WTC11 (cell line): ENCODE results near the gene OXNAD1. TPM values are rescaled to one million over a fixed set of nuclear protein-coding genes. Genes with fewer than 3 reads are reported as not detected.

ENCODE experiments used
- ATAC-seq: fragments of 200-7000 bp; cut with Tn5 transposase; 2 replicates; pipeline ENCODE4 v1.10.0; 2021; ENCODE audit warnings: mild to moderate bottlenecking, moderate library complexity
- CTCF ChIA-PET: fragments of 300-600 bp; sonication (Branson Sonifier 250); formaldehyde crosslinking; loops from one replicate; lab custom pipeline; 2021; ENCODE audit warnings: antibody characterized with exemption; lab: Charles Lee
- POLR2A ChIA-PET: fragments of 350-600 bp; sonication (Branson Sonifier 250); formaldehyde crosslinking; loops from one replicate; lab custom pipeline; 2021; ENCODE audit warnings: antibody characterized with exemption; lab: Charles Lee
- DNase-seq: peaks from one replicate; pipeline ENCODE4 v3.0.0; 2021; ENCODE audit warnings: low spot score
- H3K27ac Mint-ChIP-seq: 2 replicates; pipeline ENCODE4 v1.8.0; 2021; ENCODE audit warnings: mixed read lengths
- H3K27me3 Mint-ChIP-seq: 2 replicates; pipeline ENCODE4 v1.8.0; 2021; ENCODE audit warnings: low read depth, mild to moderate bottlenecking, moderate library complexity, mixed read lengths
- H3K36me3 Mint-ChIP-seq: 2 replicates; pipeline ENCODE4 v1.8.0; 2021; ENCODE audit warnings: mixed read lengths
- H3K4me1 Mint-ChIP-seq: 2 replicates; pipeline ENCODE4 v1.8.0; 2022; ENCODE audit warnings: mixed read lengths
- H3K4me3 Mint-ChIP-seq: 2 replicates; pipeline ENCODE4 v1.8.0; 2021; ENCODE audit warnings: mild to moderate bottlenecking, moderate library complexity, mixed read lengths
- H3K9me3 Mint-ChIP-seq: 2 replicates; pipeline ENCODE4 v1.8.0; 2021; ENCODE audit warnings: mixed read lengths
- AFF4 ChIP-seq: sonication (generic); formaldehyde crosslinking; IDR thresholded peaks from 2 replicates; pipeline ENCODE4 v1.8.1; 2023; ENCODE audit warnings: mild to moderate bottlenecking, missing genetic modification reagents, borderline replicate concordance
- ATF1 ChIP-seq: sonication (generic); formaldehyde crosslinking; IDR thresholded peaks from 2 replicates; pipeline ENCODE4 v1.8.1; 2023; ENCODE audit warnings: mild to moderate bottlenecking, moderate library complexity, missing genetic modification reagents
- ATF3 ChIP-seq: sonication (generic); formaldehyde crosslinking; conservative IDR thresholded peaks from 2 replicates; pipeline ENCODE4 v1.8.1; 2022; ENCODE audit warnings: mild to moderate bottlenecking, missing genetic modification reagents
- CREB1 ChIP-seq: sonication (generic); formaldehyde crosslinking; IDR thresholded peaks from 2 replicates; pipeline ENCODE4 v1.8.0; 2023; ENCODE audit warnings: mild to moderate bottlenecking, missing genetic modification reagents
- ETV6 ChIP-seq: sonication (generic); formaldehyde crosslinking; IDR thresholded peaks from 2 replicates; pipeline ENCODE4 v1.8.1; 2022; ENCODE audit warnings: mild to moderate bottlenecking, missing genetic modification reagents
- FOXP1 ChIP-seq: sonication (generic); formaldehyde crosslinking; IDR thresholded peaks from 2 replicates; pipeline ENCODE4 v1.8.0; 2022; ENCODE audit warnings: missing genetic modification reagents, mild to moderate bottlenecking, moderate library complexity, borderline replicate concordance
- GABPB1 ChIP-seq: sonication (generic); formaldehyde crosslinking; IDR thresholded peaks from 2 replicates; pipeline ENCODE4 v1.8.1; 2023; ENCODE audit warnings: mild to moderate bottlenecking, missing genetic modification reagents
- GRHL2 ChIP-seq: fragments of 250-450 bp; sonication (Bioruptor Pico); IDR thresholded peaks from 2 replicates; pipeline ENCODE4 v1.8.0; 2022; ENCODE audit warnings: mild to moderate bottlenecking, moderate library complexity; ENCODE audit not compliant: insufficient replicate concordance, severe bottlenecking
- MXD4 ChIP-seq: fragments of 250-450 bp; sonication (Bioruptor Pico); IDR thresholded peaks from 2 replicates; pipeline ENCODE4 v1.8.0; 2021; ENCODE audit warnings: mild to moderate bottlenecking, moderate library complexity, borderline replicate concordance
- PRRX2 ChIP-seq: fragments of 250-450 bp; sonication (Bioruptor Pico); IDR thresholded peaks from 2 replicates; pipeline ENCODE4 v1.8.0; 2021; ENCODE audit warnings: mild to moderate bottlenecking
- RELA ChIP-seq: sonication (generic); formaldehyde crosslinking; IDR thresholded peaks from 2 replicates; pipeline ENCODE4 v1.8.1; 2022; ENCODE audit warnings: missing genetic modification reagents, mild to moderate bottlenecking, borderline replicate concordance
- SOX15 ChIP-seq: fragments of 250-450 bp; sonication (Bioruptor Pico); IDR thresholded peaks from 2 replicates; pipeline ENCODE4 v1.9.0; 2021; ENCODE audit warnings: mild to moderate bottlenecking
- TEAD1 ChIP-seq: sonication (generic); formaldehyde crosslinking; IDR thresholded peaks from 2 replicates; pipeline ENCODE4 v1.8.0; 2022; ENCODE audit warnings: mild to moderate bottlenecking, missing genetic modification reagents
- ZNF121 ChIP-seq: sonication (generic); formaldehyde crosslinking; IDR thresholded peaks from 2 replicates; pipeline ENCODE4 v1.8.0; 2023; ENCODE audit warnings: missing genetic modification reagents
- ZNF232 ChIP-seq: sonication (generic); formaldehyde crosslinking; IDR thresholded peaks from 2 replicates; pipeline ENCODE4 v1.8.0; 2022; ENCODE audit warnings: mild to moderate bottlenecking, missing genetic modification reagents
- ZNF317 ChIP-seq: sonication (generic); formaldehyde crosslinking; IDR thresholded peaks from 2 replicates; pipeline ENCODE4 v1.8.1; 2023; ENCODE audit warnings: low read depth, mild to moderate bottlenecking, moderate library complexity, missing genetic modification reagents, borderline replicate concordance
- ZNF396 ChIP-seq: fragments of 250-450 bp; sonication (Bioruptor Pico); IDR thresholded peaks from 2 replicates; pipeline ENCODE4 v1.8.0; 2021; ENCODE audit warnings: mild to moderate bottlenecking, moderate library complexity, borderline replicate concordance
- ZSCAN18 ChIP-seq: fragments of 250-450 bp; sonication (Bioruptor Pico); IDR thresholded peaks from 2 replicates; pipeline ENCODE4 v2.1.2; 2022; ENCODE audit warnings: mild to moderate bottlenecking, moderate library complexity
- total RNA-seq: library from RNA; stranded (reverse); gene quantifications from 3 replicates; pipeline ENCODE4 v1.2.3, GENCODE V29; 2021
- TF ChIP-seq, protein P1 (sequence below): fragments of 250-450 bp; sonication (Bioruptor Pico); IDR thresholded peaks from 2 replicates; pipeline ENCODE4 v1.9.0; 2021; ENCODE audit warnings: mild to moderate bottlenecking
- TF ChIP-seq, protein P2 (sequence below): sonication (generic); formaldehyde crosslinking; IDR thresholded peaks from 2 replicates; pipeline ENCODE4 v1.8.1; 2023; ENCODE audit warnings: mild to moderate bottlenecking, missing genetic modification reagents
- TF ChIP-seq, protein P3 (sequence below): sonication (generic); formaldehyde crosslinking; IDR thresholded peaks from 2 replicates; pipeline ENCODE4 v1.8.1; 2022; ENCODE audit warnings: mild to moderate bottlenecking, moderate library complexity, missing genetic modification reagents
- TF ChIP-seq, protein P4 (sequence below): sonication (generic); formaldehyde crosslinking; IDR thresholded peaks from 2 replicates; pipeline ENCODE4 v1.8.1; 2023; ENCODE audit warnings: mild to moderate bottlenecking, moderate library complexity, missing genetic modification reagents

The OXNAD1 gene
- total RNA-seq, 1 experiment from 2014 or later, result 21.7 TPM

GRCh38 chr3:16254916-16255315 is 10.1 kb upstream of the OXNAD1 start:
- H3K4me1 Mint-ChIP-seq, result peaks cover 27% of the 10 kb centered on the region
- TF ChIP-seq SOX15 (no peak), ZNF121 (no peak), ZSCAN18 (CRISPR knock-in tag) (no peak), ATF1 (CRISPR knock-in tag) (no peak), GABPB1 (no peak), ZNF396 (no peak), PRRX2 (CRISPR knock-in tag) (no peak)
- TF ChIP-seq, protein P1, sequence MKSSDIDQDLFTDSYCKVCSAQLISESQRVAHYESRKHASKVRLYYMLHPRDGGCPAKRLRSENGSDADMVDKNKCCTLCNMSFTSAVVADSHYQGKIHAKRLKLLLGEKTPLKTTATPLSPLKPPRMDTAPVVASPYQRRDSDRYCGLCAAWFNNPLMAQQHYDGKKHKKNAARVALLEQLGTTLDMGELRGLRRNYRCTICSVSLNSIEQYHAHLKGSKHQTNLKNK, result no peak
- TF ChIP-seq, protein P2, sequence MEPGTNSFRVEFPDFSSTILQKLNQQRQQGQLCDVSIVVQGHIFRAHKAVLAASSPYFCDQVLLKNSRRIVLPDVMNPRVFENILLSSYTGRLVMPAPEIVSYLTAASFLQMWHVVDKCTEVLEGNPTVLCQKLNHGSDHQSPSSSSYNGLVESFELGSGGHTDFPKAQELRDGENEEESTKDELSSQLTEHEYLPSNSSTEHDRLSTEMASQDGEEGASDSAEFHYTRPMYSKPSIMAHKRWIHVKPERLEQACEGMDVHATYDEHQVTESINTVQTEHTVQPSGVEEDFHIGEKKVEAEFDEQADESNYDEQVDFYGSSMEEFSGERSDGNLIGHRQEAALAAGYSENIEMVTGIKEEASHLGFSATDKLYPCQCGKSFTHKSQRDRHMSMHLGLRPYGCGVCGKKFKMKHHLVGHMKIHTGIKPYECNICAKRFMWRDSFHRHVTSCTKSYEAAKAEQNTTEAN (CRISPR knock-in tag), result no peak
- TF ChIP-seq, protein P3, sequence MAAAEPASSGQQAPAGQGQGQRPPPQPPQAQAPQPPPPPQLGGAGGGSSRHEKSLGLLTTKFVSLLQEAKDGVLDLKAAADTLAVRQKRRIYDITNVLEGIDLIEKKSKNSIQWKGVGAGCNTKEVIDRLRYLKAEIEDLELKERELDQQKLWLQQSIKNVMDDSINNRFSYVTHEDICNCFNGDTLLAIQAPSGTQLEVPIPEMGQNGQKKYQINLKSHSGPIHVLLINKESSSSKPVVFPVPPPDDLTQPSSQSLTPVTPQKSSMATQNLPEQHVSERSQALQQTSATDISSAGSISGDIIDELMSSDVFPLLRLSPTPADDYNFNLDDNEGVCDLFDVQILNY, result no peak
- TF ChIP-seq, all 79 proteins: peak for 0
- ChIA-PET CTCF (interaction anchor here (0.9 kb wide), 2 partner anchors 77 to 204 kb away, joined by 3 read pairs; no protein-coding TSS in a partner anchor), POLR2A (no interaction called here)
- Mint-ChIP-seq H3K27ac (0 out of 2 replicates have a peak overlapping the region, but pooled peaks have one; percentile 24), H3K9me3 (no peaks in the 10 kb centered on the region), H3K4me3 (no peak overlapping the region), H3K27me3 (no peaks in the 10 kb centered on the region; the same call in 1 of the 2 replicates), H3K36me3 (peaks cover 3% of the 10 kb centered on the region)
- ATAC-seq (peak; percentile 29; the same call in 1 of the 2 replicates), DNase-seq (no peak)

DNA sequence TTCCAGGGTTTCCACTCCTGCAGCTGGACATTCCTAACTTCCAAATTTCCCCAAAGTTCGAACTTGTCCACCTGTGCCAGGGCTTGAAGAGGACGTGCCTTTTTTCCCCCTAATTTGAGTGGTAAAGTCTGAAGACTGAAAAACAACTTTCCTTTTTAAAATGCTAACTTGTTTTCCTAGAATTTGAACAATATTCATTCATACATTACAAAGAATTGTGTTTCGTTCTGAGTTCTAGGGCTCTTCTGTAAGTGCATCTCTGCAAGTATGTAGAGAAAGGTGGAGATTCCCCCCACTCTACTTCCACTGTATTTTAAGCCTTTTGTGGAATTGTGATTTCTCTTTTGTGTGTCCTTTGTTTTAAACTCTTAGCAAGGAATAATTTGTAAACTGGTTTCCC is 9.7 kb upstream of the OXNAD1 start:
- H3K27me3 Mint-ChIP-seq, result no peaks in the 10 kb centered on the region; the same call in 1 of the 2 replicates
- 0 out of 2 replicates have a peak overlapping the region, but pooled peaks have one; percentile 57 for H3K27ac Mint-ChIP-seq
- TF ChIP-seq AFF4 (no peak), CREB1 (CRISPR knock-in tag) (no peak), MXD4 (no peak)
- ChIA-PET POLR2A (no interaction called here), CTCF (interaction anchor here (0.9 kb wide), 1 partner anchor 205 kb away, joined by 3 read pairs; no protein-coding TSS in a partner anchor)
- no peak overlapping the region for H3K4me3 Mint-ChIP-seq
- H3K9me3 Mint-ChIP-seq, result no peaks in the 10 kb centered on the region
- peaks cover 27% of the 10 kb centered on the region for H3K4me1 Mint-ChIP-seq
- no peak; the same call in 1 of the 2 replicates for ATAC-seq
- H3K36me3 Mint-ChIP-seq, result peaks cover 6% of the 10 kb centered on the region
- DNase-seq, result no peak

DNA sequence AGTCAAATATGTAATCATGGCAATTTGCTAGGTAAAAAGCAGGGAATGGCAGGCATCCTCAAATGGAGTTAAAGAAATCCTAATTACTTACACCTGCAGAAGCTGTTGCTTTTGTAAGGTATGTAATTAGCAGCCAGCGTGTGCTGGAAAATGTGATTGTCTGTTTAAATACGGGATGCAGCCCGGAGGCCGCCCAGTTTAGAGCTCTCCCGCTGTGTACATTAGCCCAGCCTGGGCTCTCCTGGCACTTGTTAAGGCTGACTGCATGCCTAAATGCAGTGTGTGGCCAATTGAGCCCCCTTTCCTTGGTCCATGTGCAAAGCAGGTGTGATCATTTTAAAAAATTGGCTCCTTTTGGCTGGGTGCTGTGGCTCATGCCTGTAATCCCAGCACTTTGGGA is 9.3 kb upstream of the OXNAD1 start:
- Mint-ChIP-seq H3K36me3 (peaks cover 6% of the 10 kb centered on the region), H3K27me3 (no peaks in the 10 kb centered on the region; the same call in 1 of the 2 replicates), H3K4me1 (peaks cover 27% of the 10 kb centered on the region), H3K4me3 (peak overlapping the region; percentile 25), H3K27ac (0 out of 2 replicates have a peak overlapping the region, but pooled peaks have one; percentile 57), H3K9me3 (no peaks in the 10 kb centered on the region)
- CTCF ChIA-PET, result interaction anchor here (0.9 to 1.0 kb wide), 2 partner anchors 77 to 205 kb away, joined by 3 read pairs; no protein-coding TSS in a partner anchor
- peak; percentile 85 for ATAC-seq
- POLR2A ChIA-PET, result interaction anchor here (0.7 kb wide), 1 partner anchor 959 kb away, joined by 4 read pairs; no protein-coding TSS in a partner anchor
- peak; percentile 32 for DNase-seq
- TF ChIP-seq ZNF232 (no peak), TEAD1 (CRISPR knock-in tag) (peak; percentile 44; the same call in 1 of the 2 replicates), GRHL2 (CRISPR knock-in tag) (no peak), RELA (CRISPR knock-in tag) (no peak), ZNF317 (no peak), ETV6 (CRISPR knock-in tag) (peak; percentile 34; the same call in 1 of the 2 replicates), ATF3 (CRISPR knock-in tag) (no peak), FOXP1 (CRISPR knock-in tag) (no peak)
- TF ChIP-seq, protein P4, sequence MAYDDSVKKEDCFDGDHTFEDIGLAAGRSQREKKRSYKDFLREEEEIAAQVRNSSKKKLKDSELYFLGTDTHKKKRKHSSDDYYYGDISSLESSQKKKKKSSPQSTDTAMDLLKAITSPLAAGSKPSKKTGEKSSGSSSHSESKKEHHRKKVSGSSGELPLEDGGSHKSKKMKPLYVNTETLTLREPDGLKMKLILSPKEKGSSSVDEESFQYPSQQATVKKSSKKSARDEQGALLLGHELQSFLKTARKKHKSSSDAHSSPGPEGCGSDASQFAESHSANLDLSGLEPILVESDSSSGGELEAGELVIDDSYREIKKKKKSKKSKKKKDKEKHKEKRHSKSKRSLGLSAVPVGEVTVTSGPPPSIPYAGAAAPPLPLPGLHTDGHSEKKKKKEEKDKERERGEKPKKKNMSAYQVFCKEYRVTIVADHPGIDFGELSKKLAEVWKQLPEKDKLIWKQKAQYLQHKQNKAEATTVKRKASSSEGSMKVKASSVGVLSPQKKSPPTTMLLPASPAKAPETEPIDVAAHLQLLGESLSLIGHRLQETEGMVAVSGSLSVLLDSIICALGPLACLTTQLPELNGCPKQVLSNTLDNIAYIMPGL (CRISPR knock-in tag), result no peak
- TF ChIP-seq, protein P1, result no peak
